Measurements from ENCODE around the gene SREBF2. TPM values are rescaled to one million over a fixed set of nuclear protein-coding genes. Genes with fewer than 3 reads are reported as not detected.

Gene SREBF2
- total RNA-seq, 1 experiment from 2014 or later: 129 TPM

DNA sequence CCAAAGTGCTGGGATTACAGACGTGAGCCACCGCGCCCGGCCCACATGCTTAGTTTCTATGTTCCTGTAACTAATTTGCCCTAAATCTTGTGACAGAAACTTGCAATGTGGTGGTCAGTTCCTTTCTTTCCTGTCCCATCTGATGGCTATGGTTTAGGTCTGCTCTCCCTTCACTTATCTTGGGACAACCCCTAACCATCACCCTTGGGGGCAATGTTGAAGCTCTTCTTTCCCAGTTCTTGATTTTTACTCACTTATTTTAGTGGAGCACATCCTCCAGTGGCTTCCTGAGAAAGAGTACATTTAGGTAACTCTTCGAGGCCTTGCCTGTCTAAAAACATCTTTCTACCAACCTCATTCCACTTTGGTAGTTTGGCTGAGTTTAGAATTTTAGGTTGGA lies 7.3 kb downstream of the SREBF2 start:
- H3K9ac ChIP-seq (ENCODE audit: low read length): no peak overlapping the region
- no TSS peak for BruUV-seq (replicated peaks)
- no peaks in the 10 kb centered on the region for H3K27me3 ChIP-seq (ENCODE audit: insufficient read depth, low read length)
- no peak overlapping the region for H2AFZ ChIP-seq (ENCODE audit: low read depth, low read length, poor library complexity, severe bottlenecking)
- peaks cover 3 to 10% of the 10 kb centered on the region in 2 experiments; a peak in 2 of 4 replicates for H3K36me3 ChIP-seq (ENCODE audit: control insufficient read depth in 1 of 2, insufficient read depth in 2 of 2, low read length in 2 of 2)
- no peak for DNase-seq (ENCODE audit: low read depth, low spot score)
- H4K20me1 ChIP-seq (ENCODE audit: insufficient read depth): peaks cover 6% of the 10 kb centered on the region; the same call in 1 of the 2 replicates
- H3K4me1 ChIP-seq (ENCODE audit: control insufficient read depth in 1 of 2, insufficient read depth in 2 of 2, low read length in 2 of 2): peaks cover 21 to 25% of the 10 kb centered on the region in 2 experiments
- peaks cover 91% of the 10 kb centered on the region for H3K79me2 ChIP-seq (ENCODE audit: insufficient read depth, low read length)
- no peak for ATAC-seq
- intact Hi-C loops (cut with micrococcal nuclease): no loop called here
- POLR2A ChIA-PET: no interaction called here
- no peak overlapping the region for H3K27ac ChIP-seq (ENCODE audit: low read depth, low read length)
- no peak for TF ChIP-seq YY1 (IDR thresholded peaks at IDR 0.05; ENCODE audit: extremely low read depth, insufficient replicate concordance, low read depth, low read length)
- CTCF ChIA-PET: interaction anchor here (1.2 kb wide), 1 partner anchor 17 kb away, joined by 3 read pairs; no protein-coding TSS in a partner anchor
- no peak overlapping the region for H3K4me3 ChIP-seq (replicated peaks in 1 of 2; ENCODE audit: low read depth in 1 of 2, low read length in 2 of 2)
- no peaks in the 10 kb centered on the region for H3K9me2 ChIP-seq (ENCODE audit: insufficient read depth)
- no peaks in the 10 kb centered on the region for H3K9me3 ChIP-seq (ENCODE audit: control insufficient read depth in 1 of 2, insufficient read depth in 1 of 2, low read depth in 1 of 2, low read length in 2 of 2)
- peak overlapping the region; percentile 20; the same call in 1 of the 2 replicates for H3K4me2 ChIP-seq (ENCODE audit: low read length)
- RAD21 ChIA-PET (ENCODE audit: low non-redundant PET in 1 of 2, low total read pairs in 2 of 2, uncharacterized antibody in 2 of 2, unreplicated experiment in 2 of 2): no interaction called here

DNA sequence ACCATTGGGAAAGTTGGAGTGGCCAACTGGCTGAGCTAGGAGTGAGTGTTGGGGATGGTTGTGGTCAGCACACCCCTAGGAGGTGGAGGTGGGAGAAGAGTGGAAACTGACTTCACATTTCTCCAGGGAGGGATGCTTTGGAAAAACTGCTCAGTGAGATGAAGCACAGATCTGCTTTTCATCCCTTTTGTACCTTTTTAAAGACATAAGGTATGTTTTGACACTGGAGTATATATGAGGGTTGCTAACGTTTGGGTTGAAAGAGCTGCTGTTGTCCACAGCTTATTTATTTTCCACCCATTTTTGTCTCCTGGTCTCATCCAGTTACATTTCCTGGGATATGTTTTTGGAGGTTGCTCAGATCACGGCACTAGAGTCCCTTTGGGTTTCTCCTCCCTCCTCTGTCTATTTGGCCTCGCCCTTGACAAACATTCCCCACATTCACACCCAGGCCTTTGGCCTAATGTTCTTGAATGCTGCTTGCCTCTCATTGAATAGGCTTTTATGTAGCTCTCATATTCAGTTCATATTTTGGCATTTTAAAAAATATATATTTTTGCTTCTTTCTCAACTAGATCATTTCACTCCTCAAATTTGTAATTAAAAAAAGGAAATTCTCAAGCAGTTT lies 8.3 kb downstream of the SREBF2 start:
- ChIA-PET CTCF (no interaction called here), POLR2A (interaction anchor here (1.0 kb wide), 1 partner anchor 8 kb away, joined by 5 read pairs; the partner anchor contains the start of gene SREBF2), RAD21 (ENCODE audit: low non-redundant PET in 1 of 2, low total read pairs in 2 of 2, uncharacterized antibody in 2 of 2, unreplicated experiment in 2 of 2) (no interaction called here)
- Histone ChIP-seq H3K27ac (ENCODE audit: low read depth, low read length) (no peak overlapping the region), H3K27me3 (ENCODE audit: insufficient read depth, low read length) (no peaks in the 10 kb centered on the region), H3K4me1 (ENCODE audit: control insufficient read depth in 1 of 2, insufficient read depth in 2 of 2, low read length in 2 of 2) (peaks cover 17 to 25% of the 10 kb centered on the region in 2 experiments), H3K36me3 (ENCODE audit: control insufficient read depth in 1 of 2, insufficient read depth in 2 of 2, low read length in 2 of 2) (peaks cover 3 to 5% of the 10 kb centered on the region in 2 experiments; a peak in 2 of 4 replicates), H2AFZ (ENCODE audit: low read depth, low read length, poor library complexity, severe bottlenecking) (no peak overlapping the region), H3K79me2 (ENCODE audit: insufficient read depth, low read length) (peaks cover 93% of the 10 kb centered on the region), H3K4me2 (ENCODE audit: low read length) (peak overlapping the region; percentile 20; the same call in 1 of the 2 replicates), H3K9ac (ENCODE audit: low read length) (no peak overlapping the region), H3K4me3 (replicated peaks in 1 of 2; ENCODE audit: low read depth in 1 of 2, low read length in 2 of 2) (no peak overlapping the region), H4K20me1 (ENCODE audit: insufficient read depth) (peaks cover 6% of the 10 kb centered on the region; the same call in 1 of the 2 replicates), H3K9me2 (ENCODE audit: insufficient read depth) (no peaks in the 10 kb centered on the region), H3K9me3 (ENCODE audit: control insufficient read depth in 1 of 2, insufficient read depth in 1 of 2, low read depth in 1 of 2, low read length in 2 of 2) (no peaks in the 10 kb centered on the region)
- intact Hi-C loops (cut with micrococcal nuclease): no loop called here
- TF ChIP-seq CBX3 (IDR thresholded peaks at IDR 0.05; ENCODE audit: low read depth): no peak
- TF ChIP-seq, protein P1, sequence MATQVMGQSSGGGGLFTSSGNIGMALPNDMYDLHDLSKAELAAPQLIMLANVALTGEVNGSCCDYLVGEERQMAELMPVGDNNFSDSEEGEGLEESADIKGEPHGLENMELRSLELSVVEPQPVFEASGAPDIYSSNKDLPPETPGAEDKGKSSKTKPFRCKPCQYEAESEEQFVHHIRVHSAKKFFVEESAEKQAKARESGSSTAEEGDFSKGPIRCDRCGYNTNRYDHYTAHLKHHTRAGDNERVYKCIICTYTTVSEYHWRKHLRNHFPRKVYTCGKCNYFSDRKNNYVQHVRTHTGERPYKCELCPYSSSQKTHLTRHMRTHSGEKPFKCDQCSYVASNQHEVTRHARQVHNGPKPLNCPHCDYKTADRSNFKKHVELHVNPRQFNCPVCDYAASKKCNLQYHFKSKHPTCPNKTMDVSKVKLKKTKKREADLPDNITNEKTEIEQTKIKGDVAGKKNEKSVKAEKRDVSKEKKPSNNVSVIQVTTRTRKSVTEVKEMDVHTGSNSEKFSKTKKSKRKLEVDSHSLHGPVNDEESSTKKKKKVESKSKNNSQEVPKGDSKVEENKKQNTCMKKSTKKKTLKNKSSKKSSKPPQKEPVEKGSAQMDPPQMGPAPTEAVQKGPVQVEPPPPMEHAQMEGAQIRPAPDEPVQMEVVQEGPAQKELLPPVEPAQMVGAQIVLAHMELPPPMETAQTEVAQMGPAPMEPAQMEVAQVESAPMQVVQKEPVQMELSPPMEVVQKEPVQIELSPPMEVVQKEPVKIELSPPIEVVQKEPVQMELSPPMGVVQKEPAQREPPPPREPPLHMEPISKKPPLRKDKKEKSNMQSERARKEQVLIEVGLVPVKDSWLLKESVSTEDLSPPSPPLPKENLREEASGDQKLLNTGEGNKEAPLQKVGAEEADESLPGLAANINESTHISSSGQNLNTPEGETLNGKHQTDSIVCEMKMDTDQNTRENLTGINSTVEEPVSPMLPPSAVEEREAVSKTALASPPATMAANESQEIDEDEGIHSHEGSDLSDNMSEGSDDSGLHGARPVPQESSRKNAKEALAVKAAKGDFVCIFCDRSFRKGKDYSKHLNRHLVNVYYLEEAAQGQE (IDR thresholded peaks at IDR 0.05; ENCODE audit: low read depth): no peak
- TF ChIP-seq TCF7L2 (IDR thresholded peaks at IDR 0.05; ENCODE audit: borderline replicate concordance, extremely low read depth, insufficient read depth, insufficient read length): no peak
- TF ChIP-seq, protein P2, sequence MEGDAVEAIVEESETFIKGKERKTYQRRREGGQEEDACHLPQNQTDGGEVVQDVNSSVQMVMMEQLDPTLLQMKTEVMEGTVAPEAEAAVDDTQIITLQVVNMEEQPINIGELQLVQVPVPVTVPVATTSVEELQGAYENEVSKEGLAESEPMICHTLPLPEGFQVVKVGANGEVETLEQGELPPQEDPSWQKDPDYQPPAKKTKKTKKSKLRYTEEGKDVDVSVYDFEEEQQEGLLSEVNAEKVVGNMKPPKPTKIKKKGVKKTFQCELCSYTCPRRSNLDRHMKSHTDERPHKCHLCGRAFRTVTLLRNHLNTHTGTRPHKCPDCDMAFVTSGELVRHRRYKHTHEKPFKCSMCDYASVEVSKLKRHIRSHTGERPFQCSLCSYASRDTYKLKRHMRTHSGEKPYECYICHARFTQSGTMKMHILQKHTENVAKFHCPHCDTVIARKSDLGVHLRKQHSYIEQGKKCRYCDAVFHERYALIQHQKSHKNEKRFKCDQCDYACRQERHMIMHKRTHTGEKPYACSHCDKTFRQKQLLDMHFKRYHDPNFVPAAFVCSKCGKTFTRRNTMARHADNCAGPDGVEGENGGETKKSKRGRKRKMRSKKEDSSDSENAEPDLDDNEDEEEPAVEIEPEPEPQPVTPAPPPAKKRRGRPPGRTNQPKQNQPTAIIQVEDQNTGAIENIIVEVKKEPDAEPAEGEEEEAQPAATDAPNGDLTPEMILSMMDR (IDR thresholded peaks at IDR 0.05 in 2 of 3, conservative IDR thresholded peaks at IDR 0.05 in 1 of 3; ENCODE audit: borderline replicate concordance in 1 of 3, insufficient read depth in 1 of 3, low read depth in 2 of 3, low read length in 2 of 3): no peak
- no peak for TF ChIP-seq YY1 (IDR thresholded peaks at IDR 0.05; ENCODE audit: extremely low read depth, insufficient replicate concordance, low read depth, low read length)
- TF ChIP-seq SIN3A (IDR thresholded peaks at IDR 0.05; ENCODE audit: low read depth): no peak
- TF ChIP-seq, protein P3, sequence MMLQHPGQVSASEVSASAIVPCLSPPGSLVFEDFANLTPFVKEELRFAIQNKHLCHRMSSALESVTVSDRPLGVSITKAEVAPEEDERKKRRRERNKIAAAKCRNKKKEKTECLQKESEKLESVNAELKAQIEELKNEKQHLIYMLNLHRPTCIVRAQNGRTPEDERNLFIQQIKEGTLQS (IDR thresholded peaks at IDR 0.05): no peak
- TF ChIP-seq ELF1 (IDR thresholded peaks at IDR 0.05; ENCODE audit: borderline replicate concordance, low read depth): no peak
- TF ChIP-seq SP1 (IDR thresholded peaks at IDR 0.05; ENCODE audit: low read depth): no peak
- TF ChIP-seq EGR1 (IDR thresholded peaks at IDR 0.05; ENCODE audit: low read depth): no peak
- TF ChIP-seq RAD21 (IDR thresholded peaks at IDR 0.05; ENCODE audit: low read depth): no peak
- TF ChIP-seq FOSL1 (IDR thresholded peaks at IDR 0.05; ENCODE audit: low read depth): no peak
- no TSS peak for BruUV-seq (replicated peaks)
- ATAC-seq: peak; percentile 46; the same call in 1 of the 2 replicates
- DNase-seq (ENCODE audit: low read depth, low spot score): no peak
